ENCODE data around the gene KRT85. TPM values are rescaled to one million over a fixed set of nuclear protein-coding genes. Genes with fewer than 3 reads are reported as not detected.

KRT85 gene
- total RNA-seq, 1 donor from 2014 or later, result not detected

- no peaks in the 10 kb centered on the region for H3K36me3 Mint-ChIP-seq
- Histone ChIP-seq H2AFZ (replicated peaks) (peak overlapping the region; percentile 58), H3K4me2 (no peak overlapping the region), H4K20me1 (ENCODE audit: low read depth) (no peaks in the 10 kb centered on the region), H3F3A (ENCODE audit: low read depth) (no peaks in the 10 kb centered on the region), H3K9me3 (ENCODE audit: low read depth) (no peaks in the 10 kb centered on the region), H3K36me3 (no peaks in the 10 kb centered on the region), H3K4me1 (peaks cover 6% of the 10 kb centered on the region), H3K27me3 (no peaks in the 10 kb centered on the region), H3K9ac (no peak overlapping the region), H3K27ac (no peak overlapping the region), H3K4me3 (no peak overlapping the region), H3K79me2 (ENCODE audit: low read depth) (no peaks in the 10 kb centered on the region)
- no peak for TF ChIP-seq EZH2 (IDR thresholded peaks at IDR 0.05)
- TF ChIP-seq EZH2phosphoT487 (IDR thresholded peaks at IDR 0.05), result no peak
- peak; percentile 84 for TF ChIP-seq CTCF (IDR thresholded peaks at IDR 0.05)
- peaks cover 9% of the 10 kb centered on the region for H3K27me3 Mint-ChIP-seq (ENCODE audit: insufficient read depth, low read depth)
- H3K4me3 Mint-ChIP-seq, result no peak overlapping the region
- H3K9me3 Mint-ChIP-seq, result no peaks in the 10 kb centered on the region
- peak; percentile 89 for DNase-seq (ENCODE audit: low spot score)
- no peak overlapping the region for H3K27ac Mint-ChIP-seq
- H3K4me1 Mint-ChIP-seq, result peaks cover 3% of the 10 kb centered on the region
Measured at GRCh38 chr12:52327052-52327829, 40.0 kb downstream of the KRT85 start.

GRCh38 chr12:52324153-52324444 is 43.2 kb downstream of the KRT85 start:
- Histone ChIP-seq H3F3A (ENCODE audit: low read depth) (no peaks in the 10 kb centered on the region), H3K9ac (no peak overlapping the region), H3K4me1 (peaks cover 6% of the 10 kb centered on the region), H3K27ac (no peak overlapping the region), H3K4me3 (no peak overlapping the region), H3K4me2 (no peak overlapping the region), H3K36me3 (no peaks in the 10 kb centered on the region), H3K79me2 (ENCODE audit: low read depth) (no peaks in the 10 kb centered on the region), H3K27me3 (no peaks in the 10 kb centered on the region), H2AFZ (replicated peaks) (no peak overlapping the region), H4K20me1 (ENCODE audit: low read depth) (no peaks in the 10 kb centered on the region), H3K9me3 (ENCODE audit: low read depth) (no peaks in the 10 kb centered on the region)
- no peak for DNase-seq (ENCODE audit: low spot score)
- Mint-ChIP-seq H3K27me3 (ENCODE audit: insufficient read depth, low read depth) (peaks cover 9% of the 10 kb centered on the region), H3K4me1 (peaks cover 3% of the 10 kb centered on the region), H3K27ac (no peak overlapping the region), H3K4me3 (peak overlapping the region; percentile 62), H3K36me3 (no peaks in the 10 kb centered on the region), H3K9me3 (no peaks in the 10 kb centered on the region)
- no peak for TF ChIP-seq EZH2 (IDR thresholded peaks at IDR 0.05)
- TF ChIP-seq CTCF (IDR thresholded peaks at IDR 0.05), result no peak
- TF ChIP-seq EZH2phosphoT487 (IDR thresholded peaks at IDR 0.05), result no peak

- Histone ChIP-seq H3K79me2 (ENCODE audit: low read depth) (no peaks in the 10 kb centered on the region), H3F3A (ENCODE audit: low read depth) (no peaks in the 10 kb centered on the region), H3K9me3 (ENCODE audit: low read depth) (no peaks in the 10 kb centered on the region), H3K27me3 (no peaks in the 10 kb centered on the region), H2AFZ (replicated peaks) (no peak overlapping the region), H3K9ac (no peak overlapping the region), H4K20me1 (ENCODE audit: low read depth) (no peaks in the 10 kb centered on the region), H3K4me2 (peak overlapping the region; percentile 18), H3K4me3 (no peak overlapping the region), H3K36me3 (no peaks in the 10 kb centered on the region), H3K4me1 (peaks cover 6% of the 10 kb centered on the region), H3K27ac (no peak overlapping the region)
- peak overlapping the region; percentile 57 for H3K27ac Mint-ChIP-seq
- peaks cover 3% of the 10 kb centered on the region for H3K4me1 Mint-ChIP-seq
- H3K4me3 Mint-ChIP-seq, result no peak overlapping the region
- H3K36me3 Mint-ChIP-seq, result no peaks in the 10 kb centered on the region
- no peak for TF ChIP-seq EZH2 (IDR thresholded peaks at IDR 0.05)
- DNase-seq (ENCODE audit: low spot score), result peak; percentile 37
- peaks cover 9% of the 10 kb centered on the region for H3K27me3 Mint-ChIP-seq (ENCODE audit: insufficient read depth, low read depth)
- no peaks in the 10 kb centered on the region for H3K9me3 Mint-ChIP-seq
Measured at GRCh38 chr12:52323416-52324152, 43.7 kb downstream of the KRT85 start.

- Histone ChIP-seq H2AFZ (replicated peaks) (no peak overlapping the region), H3K36me3 (no peaks in the 10 kb centered on the region), H4K20me1 (ENCODE audit: low read depth) (no peaks in the 10 kb centered on the region), H3K4me3 (no peak overlapping the region), H3K4me1 (peaks cover 6% of the 10 kb centered on the region), H3F3A (ENCODE audit: low read depth) (no peaks in the 10 kb centered on the region), H3K27ac (no peak overlapping the region), H3K9ac (no peak overlapping the region), H3K9me3 (ENCODE audit: low read depth) (no peaks in the 10 kb centered on the region), H3K79me2 (ENCODE audit: low read depth) (no peaks in the 10 kb centered on the region), H3K4me2 (no peak overlapping the region), H3K27me3 (no peaks in the 10 kb centered on the region)
- no peaks in the 10 kb centered on the region for H3K9me3 Mint-ChIP-seq
- H3K27me3 Mint-ChIP-seq (ENCODE audit: insufficient read depth, low read depth), result peaks cover 9% of the 10 kb centered on the region
- no peaks in the 10 kb centered on the region for H3K36me3 Mint-ChIP-seq
- H3K4me1 Mint-ChIP-seq, result peaks cover 3% of the 10 kb centered on the region
- DNase-seq (ENCODE audit: low spot score), result no peak
- TF ChIP-seq EZH2 (IDR thresholded peaks at IDR 0.05) (no peak), EZH2phosphoT487 (IDR thresholded peaks at IDR 0.05) (no peak)
- H3K27ac Mint-ChIP-seq, result no peak overlapping the region
- no peak overlapping the region for H3K4me3 Mint-ChIP-seq
Measured at GRCh38 chr12:52323001-52323400, 44.3 kb downstream of the KRT85 start.

Data from neural progenitor cell (in vitro differentiated cells).